ENCODE results near the gene KDM1A. TPM values are rescaled to one million over a fixed set of nuclear protein-coding genes. Genes with fewer than 3 reads are reported as not detected.
A peak's percentile ranks its signal among the peaks of the same experiment; 100 is the strongest.
"Not testable (repeated sequence)": the region's sequence is repeated elsewhere in the genome, so short reads cannot be mapped to it uniquely, and the experiment has no call there.

Gene KDM1A
- total RNA-seq, 2 donors from 2014 or later, result 49.2 to 50.7 TPM

DNA sequence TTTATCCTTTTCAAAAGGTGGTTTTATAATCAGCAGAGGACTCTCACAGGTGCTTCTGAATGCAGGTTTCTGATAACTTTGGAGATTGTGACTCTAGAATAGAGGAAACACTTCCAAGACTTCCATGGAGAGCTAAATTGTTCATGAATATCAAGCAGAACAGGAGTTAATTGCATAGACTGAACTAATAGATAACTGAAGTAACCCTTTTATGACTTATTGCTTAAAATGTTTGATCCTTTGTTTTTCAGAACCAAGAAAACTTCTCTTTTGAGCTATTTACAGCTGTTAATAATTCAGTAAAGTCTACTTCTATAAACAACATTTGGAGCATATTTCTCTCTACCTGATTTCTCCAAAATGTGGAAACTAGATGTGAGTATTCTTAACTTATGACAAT, 23.5 kb upstream of the KDM1A start:
- Mint-ChIP-seq H3K4me3 (no peak overlapping the region), H3K27ac (no peak overlapping the region), H3K4me1 (ENCODE audit: low read depth) (no peaks in the 10 kb centered on the region), H3K36me3 (ENCODE audit: insufficient read depth in 2 of 2) (peaks cover 4 to 8% of the 10 kb centered on the region in 2 donors), H3K27me3 (ENCODE audit: low read depth) (peaks cover 5% of the 10 kb centered on the region), H3K9me3 (peaks cover 0 to 2% of the 10 kb centered on the region in 2 donors)
- no peak for ATAC-seq (replicated peaks in 1 of 2)
- DNase-seq, result no peak

DNA sequence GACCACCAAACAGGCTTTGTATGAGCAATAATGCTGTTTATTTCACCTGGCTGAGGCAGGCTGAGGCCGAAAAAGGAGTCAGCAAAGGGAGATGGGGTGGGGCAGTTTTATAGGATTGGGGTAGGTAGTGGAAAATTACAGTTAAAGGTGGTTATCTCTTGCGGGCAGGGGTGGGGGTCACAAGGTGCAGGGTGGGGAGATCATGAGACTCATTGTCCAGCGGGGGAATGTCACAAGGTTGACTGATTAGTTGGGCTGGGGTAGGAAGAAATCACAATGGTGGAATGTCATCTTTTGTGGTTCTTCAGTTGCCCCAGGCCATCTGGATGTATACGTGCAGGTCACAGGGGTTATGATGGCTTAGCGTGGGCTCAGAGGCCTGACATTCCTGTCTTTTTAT, 21.7 kb upstream of the KDM1A start:
- not testable (repeated sequence) for DNase-seq; H3K4me3 Mint-ChIP-seq; H3K36me3 Mint-ChIP-seq (ENCODE audit: insufficient read depth in 2 of 2); H3K4me1 Mint-ChIP-seq (ENCODE audit: low read depth); H3K9me3 Mint-ChIP-seq; H3K27me3 Mint-ChIP-seq (ENCODE audit: low read depth); H3K27ac Mint-ChIP-seq; ATAC-seq (replicated peaks in 1 of 2)

DNA sequence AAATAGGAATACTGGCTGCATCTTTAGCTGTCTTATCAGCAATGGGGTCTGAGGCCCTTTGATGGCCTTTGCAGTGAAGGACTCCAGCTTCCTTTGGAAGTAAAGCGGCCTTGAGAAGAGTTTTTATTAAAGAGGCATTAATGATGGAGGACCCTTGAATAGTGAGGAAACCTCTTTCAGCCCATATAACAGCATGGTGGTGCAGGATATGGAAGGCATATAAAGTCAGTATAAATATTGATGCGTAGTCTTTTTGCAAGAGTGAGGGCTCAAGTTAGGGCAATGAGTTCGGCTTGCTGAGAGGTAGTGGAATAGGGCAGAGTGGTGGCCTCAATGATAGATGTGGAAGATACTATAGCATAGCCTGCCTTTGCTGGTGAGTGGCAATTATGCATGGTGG, 19.1 kb upstream of the KDM1A start:
- not testable (repeated sequence) for DNase-seq; H3K27ac Mint-ChIP-seq; H3K4me3 Mint-ChIP-seq; H3K27me3 Mint-ChIP-seq (ENCODE audit: low read depth); H3K4me1 Mint-ChIP-seq (ENCODE audit: low read depth); ATAC-seq (replicated peaks in 1 of 2); H3K36me3 Mint-ChIP-seq (ENCODE audit: insufficient read depth in 2 of 2); H3K9me3 Mint-ChIP-seq

DNA sequence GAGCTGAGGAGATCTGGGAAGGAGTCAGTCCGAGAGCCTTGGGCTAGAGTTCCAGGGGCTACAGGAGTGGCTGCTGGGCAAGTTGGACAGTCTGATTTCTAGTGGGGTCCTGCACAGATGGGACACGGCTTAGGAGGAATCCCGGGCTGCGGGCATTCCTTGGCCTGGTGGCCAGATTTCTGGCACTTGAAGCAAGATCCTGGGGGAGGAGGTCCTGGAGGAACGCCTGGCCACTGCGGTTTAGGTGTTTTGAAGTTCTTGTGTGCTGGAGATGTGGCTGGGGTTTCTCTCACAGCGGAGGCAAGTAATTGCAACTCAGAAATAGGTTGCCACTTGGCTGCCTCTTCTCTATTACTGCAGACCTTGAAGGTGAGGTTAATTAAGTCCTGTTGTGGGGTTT, 17.1 kb upstream of the KDM1A start:
- H3K4me3 Mint-ChIP-seq; ATAC-seq (replicated peaks in 1 of 2); H3K27me3 Mint-ChIP-seq (ENCODE audit: low read depth); H3K36me3 Mint-ChIP-seq (ENCODE audit: insufficient read depth in 2 of 2); DNase-seq; H3K9me3 Mint-ChIP-seq; H3K4me1 Mint-ChIP-seq (ENCODE audit: low read depth); H3K27ac Mint-ChIP-seq: not testable (repeated sequence)

DNA sequence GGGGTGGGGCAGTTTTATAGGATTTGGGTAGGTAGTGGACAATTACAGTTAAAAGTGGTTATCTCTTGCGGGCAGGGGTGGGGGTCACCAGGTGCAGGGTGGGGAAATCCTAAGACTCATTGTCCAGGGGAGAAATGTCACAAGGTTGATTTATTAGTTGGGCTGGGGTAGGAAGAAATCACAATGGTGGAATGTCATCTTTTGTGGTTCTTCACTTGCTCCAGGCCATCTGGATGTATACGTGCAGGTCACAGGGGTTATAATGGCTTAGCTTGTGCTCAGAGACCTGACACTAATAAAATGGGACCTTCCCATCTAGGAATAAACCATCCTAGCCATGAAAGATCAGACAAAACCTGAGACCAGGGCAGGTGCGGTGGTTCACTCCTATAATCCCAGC, 15.2 kb upstream of the KDM1A start:
- Mint-ChIP-seq H3K9me3 (no peaks in the 10 kb centered on the region), H3K36me3 (ENCODE audit: insufficient read depth in 2 of 2) (no peaks in the 10 kb centered on the region), H3K27ac (no peak overlapping the region), H3K27me3 (ENCODE audit: low read depth) (no peaks in the 10 kb centered on the region), H3K4me1 (ENCODE audit: low read depth) (no peaks in the 10 kb centered on the region), H3K4me3 (no peak overlapping the region)
- no peak for DNase-seq
- ATAC-seq (replicated peaks in 1 of 2), result no peak

DNA sequence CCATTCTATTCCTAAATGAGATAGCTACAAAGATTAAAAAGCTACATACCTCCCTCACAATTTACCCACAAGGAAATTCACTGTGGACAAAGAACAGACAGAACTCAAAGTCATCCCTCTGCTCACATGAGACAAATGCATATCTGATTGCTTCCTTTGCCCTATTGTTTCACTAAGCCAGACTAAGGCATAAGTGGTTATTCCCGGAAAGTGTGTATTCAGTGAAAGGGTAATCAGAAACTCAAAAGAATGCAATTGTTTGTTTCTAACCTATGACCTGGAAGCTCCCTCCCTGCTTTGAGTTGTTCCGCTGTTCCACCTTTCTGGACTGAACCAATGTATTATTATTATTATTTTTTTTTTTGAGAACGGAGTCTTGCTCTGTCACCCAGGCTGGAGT, 14.5 kb upstream of the KDM1A start:
- not testable (repeated sequence) for H3K9me3 Mint-ChIP-seq; ATAC-seq (replicated peaks in 1 of 2); DNase-seq; H3K4me3 Mint-ChIP-seq; H3K4me1 Mint-ChIP-seq (ENCODE audit: low read depth); H3K36me3 Mint-ChIP-seq (ENCODE audit: insufficient read depth in 2 of 2); H3K27ac Mint-ChIP-seq; H3K27me3 Mint-ChIP-seq (ENCODE audit: low read depth)

DNA sequence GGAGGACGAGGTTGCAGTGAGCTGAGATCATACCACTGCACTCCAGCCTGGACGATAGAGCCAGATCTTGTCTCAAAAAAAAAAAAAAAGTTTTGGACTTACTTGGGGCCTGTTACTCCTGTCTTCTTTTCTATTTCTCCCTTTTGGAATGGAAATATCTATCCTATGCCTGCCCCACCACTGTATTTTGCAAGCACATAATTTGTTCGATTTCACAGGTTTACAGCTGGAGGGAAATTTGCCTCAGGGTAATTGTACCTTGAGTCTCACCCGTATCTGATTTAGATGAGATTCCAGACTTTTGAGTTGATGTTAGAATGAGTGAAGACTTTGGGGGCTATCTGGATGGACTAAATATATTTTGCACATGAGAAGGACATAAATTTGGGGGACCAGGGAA, 12.2 kb upstream of the KDM1A start:
- Mint-ChIP-seq H3K4me1 (ENCODE audit: low read depth) (no peaks in the 10 kb centered on the region), H3K27ac (no peak overlapping the region), H3K4me3 (no peak overlapping the region), H3K27me3 (ENCODE audit: low read depth) (no peaks in the 10 kb centered on the region), H3K36me3 (ENCODE audit: insufficient read depth in 2 of 2) (no peaks in the 10 kb centered on the region), H3K9me3 (no peaks in the 10 kb centered on the region)
- no peak for ATAC-seq (replicated peaks in 1 of 2)
- no peak for DNase-seq

DNA sequence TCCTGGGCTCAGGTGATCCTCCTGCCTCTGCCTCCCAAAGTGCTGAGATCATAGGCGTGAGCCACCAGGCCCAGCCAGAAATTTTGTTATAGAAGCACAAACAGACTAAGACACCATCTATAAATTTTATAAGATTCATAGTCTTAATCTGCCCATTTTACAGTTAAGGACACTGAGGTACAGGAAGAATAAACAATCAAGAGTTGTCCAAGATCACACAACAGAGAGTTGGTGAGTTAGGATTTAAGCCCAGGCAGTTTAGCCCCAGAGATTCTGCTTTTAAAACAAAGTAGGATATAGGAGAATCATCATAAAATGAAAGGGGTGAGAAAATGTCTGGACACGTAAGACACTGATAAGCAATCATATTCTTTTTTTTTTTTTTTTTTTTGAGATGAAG, 10.4 kb upstream of the KDM1A start:
- H3K27ac Mint-ChIP-seq, result no peak overlapping the region
- no peaks in the 10 kb centered on the region for H3K36me3 Mint-ChIP-seq (ENCODE audit: insufficient read depth in 2 of 2)
- no peaks in the 10 kb centered on the region for H3K4me1 Mint-ChIP-seq (ENCODE audit: low read depth)
- H3K4me3 Mint-ChIP-seq, result no peak overlapping the region
- H3K27me3 Mint-ChIP-seq (ENCODE audit: low read depth), result no peaks in the 10 kb centered on the region
- DNase-seq (no peak), ATAC-seq (replicated peaks in 1 of 2) (no peak)
- H3K9me3 Mint-ChIP-seq, result no peaks in the 10 kb centered on the region

DNA sequence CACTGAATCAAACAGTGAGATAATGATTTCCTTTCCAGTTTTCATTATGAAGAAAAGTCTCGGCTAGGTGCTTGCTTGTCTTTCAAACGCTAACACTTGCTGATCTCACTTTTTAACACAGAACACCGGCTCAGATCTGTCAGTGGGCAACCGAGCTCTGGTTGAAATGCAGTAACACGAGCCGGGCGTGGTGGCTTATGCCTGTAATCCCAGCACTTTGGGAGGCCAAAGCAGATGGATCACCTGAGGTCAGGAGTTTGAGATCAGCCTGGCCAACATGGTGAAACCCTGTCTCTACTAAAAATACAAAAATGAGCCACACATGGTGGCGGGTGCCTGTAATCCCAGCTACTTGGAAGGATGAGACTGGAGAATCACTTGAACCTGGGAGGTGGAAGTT, 9.2 kb upstream of the KDM1A start:
- not testable (repeated sequence) for H3K27ac Mint-ChIP-seq; DNase-seq; H3K36me3 Mint-ChIP-seq (ENCODE audit: insufficient read depth in 2 of 2); ATAC-seq (replicated peaks in 1 of 2); H3K27me3 Mint-ChIP-seq (ENCODE audit: low read depth); H3K4me3 Mint-ChIP-seq; H3K4me1 Mint-ChIP-seq (ENCODE audit: low read depth); H3K9me3 Mint-ChIP-seq

DNA sequence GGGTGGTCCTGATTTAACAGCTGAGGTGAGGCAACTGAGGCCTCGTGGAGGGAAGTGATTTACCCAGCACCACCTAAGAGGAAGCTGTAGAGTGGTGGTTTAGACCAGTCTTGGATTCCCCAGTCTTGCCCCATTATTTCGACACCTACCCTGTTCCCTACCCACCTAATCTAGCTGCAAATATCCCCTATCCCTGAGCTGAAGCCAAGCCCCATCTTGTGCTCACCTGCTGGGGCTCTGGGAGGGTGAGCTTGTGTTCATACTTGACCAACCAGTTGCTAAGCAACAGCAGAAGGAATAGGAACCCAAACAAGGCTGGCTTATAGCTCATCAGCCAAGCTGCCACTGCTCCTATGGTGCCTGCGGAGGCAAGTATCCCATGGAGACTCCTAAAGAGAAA, 5.6 kb upstream of the KDM1A start:
- no peaks in the 10 kb centered on the region for H3K36me3 Mint-ChIP-seq (ENCODE audit: insufficient read depth in 2 of 2)
- no peak overlapping the region for H3K27ac Mint-ChIP-seq
- ATAC-seq (replicated peaks in 1 of 2), result no peak
- no peaks in the 10 kb centered on the region for H3K27me3 Mint-ChIP-seq (ENCODE audit: low read depth)
- H3K9me3 Mint-ChIP-seq, result no peaks in the 10 kb centered on the region
- no peak for DNase-seq
- H3K4me3 Mint-ChIP-seq, result no peak overlapping the region
- H3K4me1 Mint-ChIP-seq (ENCODE audit: low read depth), result peaks cover 8% of the 10 kb centered on the region

DNA sequence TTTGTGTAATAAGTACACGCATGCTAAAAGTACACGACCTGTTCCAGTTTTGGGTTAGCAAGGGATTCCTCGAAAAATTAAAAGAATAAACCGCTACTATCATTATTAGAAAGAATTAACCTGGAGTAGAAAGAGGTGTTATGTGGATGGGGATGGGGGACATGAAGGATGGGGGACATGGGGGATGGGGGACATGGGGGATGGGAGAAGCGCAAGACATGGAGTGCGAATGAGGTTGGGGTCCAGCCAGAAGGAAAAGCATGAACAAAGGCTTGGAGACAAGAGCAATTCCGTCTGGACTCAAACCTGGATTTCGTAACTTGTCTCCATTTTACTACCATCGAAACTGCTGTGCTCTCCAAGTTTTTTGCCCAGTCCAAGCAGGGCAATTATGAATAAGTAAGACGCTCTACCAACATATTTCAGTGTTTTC, 591 bp upstream of the KDM1A start:
- no peak for DNase-seq
- Mint-ChIP-seq H3K27ac (peak overlapping the region; percentile 94), H3K4me3 (peak overlapping the region; percentile 95 to 100), H3K4me1 (ENCODE audit: low read depth) (peaks cover 51% of the 10 kb centered on the region), H3K27me3 (ENCODE audit: low read depth) (no peaks in the 10 kb centered on the region), H3K9me3 (peaks cover 0 to 3% of the 10 kb centered on the region in 2 donors), H3K36me3 (ENCODE audit: insufficient read depth in 2 of 2) (peaks cover 5 to 12% of the 10 kb centered on the region in 2 donors)
- ATAC-seq (replicated peaks in 1 of 2), result peak in 1 of 2 donors; percentile 2

DNA sequence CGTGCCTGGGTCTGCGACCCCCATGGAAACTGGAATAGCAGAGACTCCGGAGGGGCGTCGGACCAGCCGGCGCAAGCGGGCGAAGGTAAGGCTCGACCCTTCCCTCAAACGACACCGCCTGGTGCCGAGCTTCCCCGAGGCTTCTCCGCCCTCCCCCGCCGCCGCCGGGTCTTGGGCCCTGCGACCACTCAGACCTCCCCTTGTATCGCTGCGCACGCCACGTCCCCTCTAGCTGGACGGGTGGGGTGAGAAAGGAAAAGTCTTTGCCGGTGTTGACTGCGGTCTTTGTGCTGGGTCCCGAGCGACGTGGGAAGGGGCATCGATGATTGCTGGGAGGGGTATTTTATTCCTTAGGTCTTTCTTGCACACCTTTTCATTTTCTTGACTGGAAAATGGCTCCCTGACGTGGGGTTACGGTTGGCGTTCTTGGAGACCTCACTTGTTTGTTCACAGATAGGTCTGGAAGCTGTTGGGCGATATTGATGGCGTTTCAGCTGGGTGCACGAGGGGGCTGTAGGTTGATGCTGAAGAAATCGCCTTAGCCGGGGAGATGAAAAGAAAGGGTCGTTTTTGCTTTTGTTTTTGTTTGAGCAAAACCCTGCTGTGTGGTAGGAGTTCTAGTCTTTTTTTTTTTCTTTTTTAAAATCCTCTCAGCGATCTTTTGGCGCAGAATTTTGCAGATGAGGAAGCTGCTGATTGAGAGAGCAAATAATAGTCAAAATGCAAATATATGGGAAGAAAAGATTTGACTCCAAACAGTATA, 776 bp downstream of the KDM1A start:
- ATAC-seq (replicated peaks in 1 of 2), result peak; percentile 20 to 23
- H3K4me3 Mint-ChIP-seq, result peak overlapping the region; percentile 96 to 97
- H3K27me3 Mint-ChIP-seq (ENCODE audit: low read depth), result no peaks in the 10 kb centered on the region
- H3K27ac Mint-ChIP-seq, result peak overlapping the region; percentile 10
- peak; percentile 26 to 39 for DNase-seq
- peaks cover 0 to 3% of the 10 kb centered on the region in 2 donors for H3K9me3 Mint-ChIP-seq
- peaks cover 7 to 15% of the 10 kb centered on the region in 2 donors for H3K36me3 Mint-ChIP-seq (ENCODE audit: insufficient read depth in 2 of 2)
- peaks cover 56% of the 10 kb centered on the region for H3K4me1 Mint-ChIP-seq (ENCODE audit: low read depth)

DNA sequence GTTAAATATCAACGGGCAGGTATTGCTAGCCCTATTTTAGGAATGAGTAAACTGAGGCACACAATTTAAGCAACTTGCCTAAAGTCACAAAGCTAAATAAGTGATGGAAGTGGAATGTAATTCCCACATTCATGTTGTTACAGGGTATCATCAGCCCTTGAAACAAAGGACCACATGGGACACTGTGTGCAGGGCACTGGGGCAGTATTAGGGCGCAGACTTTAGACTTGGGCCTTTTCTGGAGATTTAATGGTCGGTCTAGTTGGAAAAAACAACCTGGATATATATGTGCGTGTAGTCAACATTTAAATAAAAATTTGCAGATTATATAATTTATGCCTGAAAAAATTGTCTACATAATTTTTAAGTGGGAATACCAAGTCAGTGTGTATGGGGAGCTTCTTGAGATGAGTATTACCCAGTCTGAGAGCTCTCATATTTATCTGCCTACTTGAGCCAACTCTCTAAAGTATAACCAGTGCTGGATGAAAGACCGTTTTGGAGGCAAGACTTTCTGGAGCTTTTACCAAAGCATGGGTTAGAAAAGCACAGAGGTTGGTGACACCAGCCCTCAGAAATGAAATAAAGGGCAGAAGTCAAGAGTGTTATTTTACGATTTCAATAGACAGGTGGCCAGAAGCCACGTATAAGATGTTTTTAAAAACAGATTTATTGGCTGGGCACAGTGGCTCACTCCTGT, 1.6 kb downstream of the KDM1A start:
- peaks cover 0 to 3% of the 10 kb centered on the region in 2 donors for H3K9me3 Mint-ChIP-seq
- H3K4me1 Mint-ChIP-seq (ENCODE audit: low read depth), result peaks cover 60% of the 10 kb centered on the region
- H3K27ac Mint-ChIP-seq, result peak overlapping the region; percentile 10
- H3K27me3 Mint-ChIP-seq (ENCODE audit: low read depth), result no peaks in the 10 kb centered on the region
- ATAC-seq (replicated peaks in 1 of 2) (no peak), DNase-seq (no peak)
- H3K36me3 Mint-ChIP-seq (ENCODE audit: insufficient read depth in 2 of 2), result peaks cover 7 to 15% of the 10 kb centered on the region in 2 donors
- peak overlapping the region; percentile 96 to 97 for H3K4me3 Mint-ChIP-seq

Data from activated T-cell treated with anti-CD3 and anti-CD28 coated beads, Interleukin-2, amount 50 U/mL, for 72 hours (primary cell).